Astrocyte (in vitro differentiated cells and primary cell): ENCODE results near the gene PKDREJ.

Experiments used
- EZH2 ChIP-seq: IDR thresholded peaks from 2 replicates; pipeline ENCODE4 v1.6.1; 2012; ENCODE audit warnings: mild to moderate bottlenecking, low read length, inconsistent platforms; ENCODE audit not compliant: insufficient read depth
- TF ChIP-seq, protein P1 (sequence below): IDR thresholded peaks from 2 replicates; pipeline ENCODE4 v1.5.1; 2011; ENCODE audit warnings: low read depth, mild to moderate bottlenecking, inconsistent platforms, low read length, moderate library complexity; ENCODE audit not compliant: insufficient read depth

DNA sequence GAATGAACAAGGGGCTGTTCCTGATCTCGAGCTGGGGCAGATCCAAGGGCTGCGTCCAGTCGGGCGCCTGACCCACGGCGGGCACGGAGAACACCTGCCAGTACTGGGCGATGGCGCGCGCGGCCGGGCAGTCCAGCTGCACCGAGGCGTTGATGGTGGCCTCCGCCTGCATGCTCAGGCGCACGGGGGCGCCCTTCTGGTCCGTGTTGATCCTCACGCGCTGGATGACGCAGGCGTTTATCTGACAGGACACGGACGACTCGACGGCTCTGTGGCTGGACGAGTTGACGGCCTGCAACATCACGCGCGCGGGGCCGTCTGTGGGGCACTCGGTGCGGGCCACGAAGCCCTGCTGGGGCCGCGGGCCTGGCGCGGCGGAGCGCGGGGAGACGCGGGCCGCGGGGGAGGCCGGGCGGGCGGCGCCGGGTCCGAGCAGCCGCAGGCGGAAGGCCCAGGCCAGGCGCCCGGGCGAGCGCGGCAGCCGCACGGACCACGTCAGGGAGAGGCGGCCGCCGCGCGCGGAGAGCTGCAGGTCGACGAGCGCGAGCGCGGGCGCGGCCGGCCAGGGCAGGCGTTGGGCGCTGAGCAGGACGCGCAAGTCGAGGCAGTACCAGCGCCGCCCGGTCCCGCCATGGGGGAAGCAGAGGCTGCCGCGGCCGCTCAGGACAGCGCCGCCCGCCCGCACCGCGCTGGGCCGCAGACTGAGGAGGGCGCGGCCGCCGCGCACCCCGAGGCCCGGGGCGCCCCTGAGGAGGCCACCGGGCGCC, 511 bp downstream of the PKDREJ start:
- TF ChIP-seq, protein P1, sequence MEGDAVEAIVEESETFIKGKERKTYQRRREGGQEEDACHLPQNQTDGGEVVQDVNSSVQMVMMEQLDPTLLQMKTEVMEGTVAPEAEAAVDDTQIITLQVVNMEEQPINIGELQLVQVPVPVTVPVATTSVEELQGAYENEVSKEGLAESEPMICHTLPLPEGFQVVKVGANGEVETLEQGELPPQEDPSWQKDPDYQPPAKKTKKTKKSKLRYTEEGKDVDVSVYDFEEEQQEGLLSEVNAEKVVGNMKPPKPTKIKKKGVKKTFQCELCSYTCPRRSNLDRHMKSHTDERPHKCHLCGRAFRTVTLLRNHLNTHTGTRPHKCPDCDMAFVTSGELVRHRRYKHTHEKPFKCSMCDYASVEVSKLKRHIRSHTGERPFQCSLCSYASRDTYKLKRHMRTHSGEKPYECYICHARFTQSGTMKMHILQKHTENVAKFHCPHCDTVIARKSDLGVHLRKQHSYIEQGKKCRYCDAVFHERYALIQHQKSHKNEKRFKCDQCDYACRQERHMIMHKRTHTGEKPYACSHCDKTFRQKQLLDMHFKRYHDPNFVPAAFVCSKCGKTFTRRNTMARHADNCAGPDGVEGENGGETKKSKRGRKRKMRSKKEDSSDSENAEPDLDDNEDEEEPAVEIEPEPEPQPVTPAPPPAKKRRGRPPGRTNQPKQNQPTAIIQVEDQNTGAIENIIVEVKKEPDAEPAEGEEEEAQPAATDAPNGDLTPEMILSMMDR = no peak
- TF ChIP-seq EZH2 = no peak
